NCI-H774 (cell line): ENCODE data around the gene AUH.
"Not testable (repeated sequence)": the region's sequence is repeated elsewhere in the genome, so short reads cannot be mapped to it uniquely, and the experiment has no call there.

Source experiments
- DNase-seq: peaks from one replicate; lab custom pipeline; 2025; lab: John Stamatoyannopoulos, UW

The AUH gene

DNA sequence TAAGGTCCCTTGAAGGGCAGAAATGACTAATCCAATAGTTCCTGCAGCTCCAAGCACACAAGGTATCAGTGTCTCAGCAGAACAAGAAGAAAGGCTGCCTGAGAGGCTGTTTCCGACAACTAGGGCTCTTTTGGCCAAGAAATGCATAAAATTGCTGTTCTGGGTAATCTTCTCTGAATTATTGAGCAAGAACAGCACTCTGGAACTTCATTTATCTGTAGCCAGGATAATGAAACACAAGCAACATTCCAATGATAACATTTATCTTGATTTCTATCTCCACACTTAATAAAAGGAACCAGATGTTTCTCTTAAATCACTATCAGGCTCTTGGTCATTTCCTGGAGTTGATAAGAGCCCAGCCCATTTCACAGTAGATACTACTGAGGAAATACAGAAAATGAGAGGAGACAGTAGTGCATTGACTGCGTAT is 17.0 kb upstream of the AUH start:
- no peak for DNase-seq

DNA sequence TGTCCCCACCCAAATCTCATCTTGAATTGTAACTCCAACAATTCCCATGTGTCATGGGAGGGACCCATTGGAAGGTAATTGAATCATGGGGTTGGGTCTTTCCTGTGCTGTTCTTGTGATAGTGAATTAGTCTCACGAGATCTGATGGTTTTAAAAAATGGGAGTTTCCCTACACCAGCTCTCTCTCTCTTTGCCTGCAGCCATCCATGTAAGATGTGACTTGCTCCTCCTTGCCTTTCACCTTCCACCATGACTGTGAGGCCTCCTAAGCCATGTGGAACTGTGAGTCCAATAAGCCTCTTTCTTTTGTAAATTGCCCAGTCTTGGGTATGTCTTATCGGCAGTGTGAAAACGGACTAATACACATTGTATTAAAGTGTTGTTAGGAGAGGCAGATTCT is 16.3 kb upstream of the AUH start:
- DNase-seq, result not testable (repeated sequence)

DNA sequence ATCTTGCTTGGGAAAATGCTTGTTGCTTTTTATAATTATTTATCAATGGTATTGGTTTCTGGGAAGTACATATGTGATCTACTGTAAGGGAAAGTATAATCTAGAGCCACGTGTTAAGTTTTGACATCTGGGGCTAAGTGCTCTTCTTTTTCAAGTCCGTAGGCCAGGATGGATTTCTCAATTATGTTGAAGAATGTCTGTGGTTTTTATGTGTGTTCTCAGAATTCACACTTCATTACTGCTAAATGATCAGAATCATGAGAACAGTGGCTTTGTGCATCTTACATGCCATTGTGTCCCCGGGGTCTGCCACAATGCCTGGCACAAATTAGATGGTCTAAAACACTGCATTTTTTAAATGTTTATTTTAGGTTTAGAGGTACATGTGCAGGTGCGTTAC is 14.5 kb upstream of the AUH start:
- no peak for DNase-seq

DNA sequence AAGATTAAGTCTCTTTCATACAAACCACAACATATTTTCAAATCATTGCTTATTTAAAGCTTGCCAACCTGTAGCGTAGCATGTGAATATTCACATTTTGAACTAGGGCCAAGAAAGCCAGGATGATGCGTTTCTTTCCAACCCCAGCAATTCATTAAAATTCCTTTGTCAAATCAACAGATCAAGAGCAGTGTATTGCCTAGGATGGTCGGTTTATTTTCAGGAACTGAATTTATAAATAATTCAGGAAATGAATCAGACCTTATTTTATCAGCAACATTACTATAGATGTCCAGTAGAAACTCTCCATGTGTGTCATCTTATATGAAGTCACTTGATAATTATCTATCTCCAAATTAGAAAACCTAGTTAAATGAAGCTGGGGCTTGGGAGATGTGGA is 13.2 kb upstream of the AUH start:
- no peak for DNase-seq

DNA sequence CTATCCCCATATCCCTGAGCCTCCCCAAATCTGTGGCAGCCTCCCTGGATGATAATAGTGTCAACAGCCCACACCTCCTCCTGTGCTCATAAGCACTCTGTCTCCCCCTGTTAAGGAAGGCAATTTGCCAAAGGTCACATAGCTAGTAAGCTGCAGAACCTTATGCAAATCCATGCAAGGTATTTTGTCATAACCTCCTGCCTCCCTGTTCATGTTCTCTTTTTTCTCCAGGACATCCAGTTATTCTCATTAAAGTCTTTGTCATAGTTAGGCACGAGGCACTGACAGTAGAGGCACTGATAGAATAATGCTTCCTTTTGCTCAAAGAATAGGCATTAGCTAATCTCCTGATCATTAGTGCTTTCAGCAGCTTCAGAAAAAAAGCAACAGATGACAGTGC is 10.2 kb upstream of the AUH start:
- DNase-seq, result no peak

DNA sequence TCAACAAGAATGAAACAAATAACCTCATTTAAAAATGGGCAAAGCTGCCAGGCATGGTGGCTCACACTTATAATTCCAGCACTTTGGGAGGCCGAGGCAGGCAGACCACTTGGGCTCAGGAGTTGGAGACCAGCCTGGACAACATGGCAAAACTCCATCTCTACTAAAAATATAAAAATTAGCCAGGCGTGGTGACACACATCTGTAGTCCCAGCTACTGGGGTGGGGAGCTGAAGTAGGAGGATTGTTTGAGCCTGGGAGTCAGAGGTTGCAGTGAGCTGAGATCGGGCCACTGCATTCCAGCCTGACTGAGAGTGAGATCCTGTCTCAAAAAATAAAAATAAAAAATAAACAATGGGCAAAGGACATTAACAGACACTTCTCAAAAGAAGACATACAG is 8.3 kb upstream of the AUH start:
- not testable (repeated sequence) for DNase-seq

DNA sequence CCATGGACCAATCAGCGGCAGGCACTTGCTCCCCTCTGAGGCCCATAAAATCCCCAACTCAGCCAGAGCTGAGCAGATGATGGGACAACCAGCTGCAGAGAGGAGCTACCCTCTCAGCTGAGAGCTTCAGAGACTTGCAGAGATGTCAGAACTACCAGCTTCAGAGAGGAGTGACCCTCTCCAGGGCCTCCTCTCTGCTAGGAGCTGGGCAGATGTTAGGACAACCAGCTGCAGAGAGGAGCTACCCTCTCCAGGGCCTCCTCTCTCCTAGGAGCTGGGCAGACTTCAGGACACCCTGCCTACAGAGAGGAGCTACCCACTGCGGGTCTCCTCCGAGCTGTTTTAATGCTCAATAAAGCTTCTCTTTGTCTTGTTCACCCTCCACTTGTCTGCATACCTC is 3.0 kb upstream of the AUH start:
- DNase-seq, result no peak

DNA sequence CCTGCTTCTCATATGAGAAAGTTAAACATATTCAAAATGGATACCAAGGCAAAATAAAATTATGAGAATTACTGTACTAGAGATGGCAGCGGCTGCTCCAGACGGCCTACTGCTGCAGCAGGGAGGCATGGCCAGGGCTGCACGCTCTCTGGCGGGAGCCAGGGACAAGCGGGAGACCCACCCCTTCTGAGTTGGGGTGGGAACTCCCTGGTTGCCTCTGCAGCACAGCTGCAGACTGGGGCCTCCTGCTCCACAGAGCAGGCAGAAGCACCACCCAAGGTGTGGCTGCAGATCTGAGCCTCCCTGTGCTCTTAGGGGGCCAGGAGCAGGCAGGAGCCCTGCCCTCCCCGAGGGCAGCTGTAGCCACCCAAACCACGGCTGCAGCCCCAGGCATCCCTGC is 2.3 kb upstream of the AUH start:
- DNase-seq, result no peak

DNA sequence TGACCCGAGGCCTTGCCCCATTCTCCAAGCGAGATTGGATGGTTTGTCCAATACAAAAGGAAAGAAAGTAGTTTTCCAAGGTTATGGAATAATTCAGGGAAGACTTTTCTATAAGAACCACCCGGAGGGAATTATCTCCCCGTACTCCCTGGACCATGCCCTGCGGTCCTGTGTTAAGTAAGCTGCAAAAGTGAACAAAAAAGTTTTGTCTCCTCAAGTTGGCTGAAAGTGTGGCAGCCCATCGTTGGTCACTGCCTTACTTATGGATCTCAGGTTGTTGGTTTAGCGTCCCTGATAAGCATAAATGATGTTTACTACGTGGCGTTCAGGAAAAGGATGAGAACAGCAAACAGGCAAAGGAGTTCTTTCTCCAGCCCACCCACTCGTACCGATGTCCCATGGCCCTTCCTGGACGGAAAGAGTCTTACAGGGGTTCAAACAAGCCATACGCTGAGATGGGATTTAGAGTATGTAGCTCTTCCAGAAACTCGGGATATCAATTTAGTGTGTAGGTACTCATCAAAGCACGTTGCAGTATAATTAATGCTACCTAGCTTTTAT is 413 bp upstream of the AUH start:
- no peak for DNase-seq

DNA sequence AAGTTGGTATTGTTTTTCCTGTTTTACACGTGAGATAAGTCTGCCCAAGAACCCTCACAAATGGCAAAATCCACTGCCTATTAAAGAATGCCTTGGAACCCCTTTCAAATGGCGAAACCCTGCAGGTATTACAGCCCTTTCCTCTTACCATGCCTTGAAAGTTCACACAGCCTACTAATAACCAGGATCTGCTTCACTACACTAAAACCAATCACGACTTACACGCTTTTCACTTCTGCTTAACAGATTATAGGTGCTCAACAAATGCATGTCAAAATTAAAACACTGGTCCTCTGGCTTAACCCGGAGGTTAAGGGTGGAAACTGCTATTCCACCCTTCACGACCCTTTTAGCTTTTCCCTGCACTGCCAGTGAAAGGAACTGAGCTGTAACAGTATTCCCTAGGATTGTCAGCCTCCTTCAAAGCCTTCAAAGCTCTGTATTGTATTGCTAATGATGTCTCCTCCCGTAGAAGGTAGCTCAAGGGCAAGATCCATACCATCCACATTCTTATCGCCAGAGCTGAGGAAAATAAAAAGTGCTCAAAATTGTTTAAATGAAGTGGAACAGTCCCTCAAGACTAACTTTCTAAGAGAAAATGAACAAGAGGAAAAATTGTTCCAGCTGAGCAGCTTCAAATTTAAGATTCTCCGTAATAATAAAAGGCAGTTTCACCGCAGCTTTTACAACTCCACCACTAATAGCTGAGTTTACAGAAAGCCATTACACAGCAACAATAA is 997 bp downstream of the AUH start:
- DNase-seq, result no peak

DNA sequence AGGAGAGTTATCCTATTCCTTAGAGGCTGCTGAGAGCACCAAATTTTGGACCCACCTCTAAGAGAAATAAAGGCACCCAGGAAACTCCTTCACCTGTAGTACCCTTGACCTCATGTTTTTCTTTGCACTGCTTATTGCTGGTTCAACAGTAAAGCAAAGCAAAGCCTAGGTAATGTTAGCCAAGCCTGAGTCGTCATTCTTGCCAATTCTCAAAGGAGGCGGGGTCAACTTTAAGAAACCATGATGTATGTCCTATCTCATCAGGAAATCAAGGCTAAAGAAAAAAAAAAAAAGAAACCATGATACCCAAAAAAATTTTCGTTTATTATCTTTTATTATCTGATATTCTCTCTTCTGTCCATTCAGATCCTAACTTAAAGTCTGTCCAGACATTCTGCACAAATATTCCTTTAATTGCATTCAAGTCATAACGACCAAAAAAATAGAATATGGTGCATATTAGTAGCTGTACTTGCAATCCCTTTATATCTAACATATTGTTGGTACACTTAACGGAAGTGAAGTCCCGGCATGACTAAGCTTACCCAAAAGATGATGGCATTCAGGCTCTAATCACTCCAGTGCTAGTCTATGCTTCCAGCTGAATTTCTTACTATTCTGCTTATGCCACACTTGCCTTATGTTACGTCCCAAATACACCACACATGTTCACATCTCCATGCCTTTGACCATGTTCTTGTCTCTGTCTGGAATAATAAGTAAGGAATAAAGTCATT is 1.8 kb downstream of the AUH start:
- DNase-seq, result no peak

DNA sequence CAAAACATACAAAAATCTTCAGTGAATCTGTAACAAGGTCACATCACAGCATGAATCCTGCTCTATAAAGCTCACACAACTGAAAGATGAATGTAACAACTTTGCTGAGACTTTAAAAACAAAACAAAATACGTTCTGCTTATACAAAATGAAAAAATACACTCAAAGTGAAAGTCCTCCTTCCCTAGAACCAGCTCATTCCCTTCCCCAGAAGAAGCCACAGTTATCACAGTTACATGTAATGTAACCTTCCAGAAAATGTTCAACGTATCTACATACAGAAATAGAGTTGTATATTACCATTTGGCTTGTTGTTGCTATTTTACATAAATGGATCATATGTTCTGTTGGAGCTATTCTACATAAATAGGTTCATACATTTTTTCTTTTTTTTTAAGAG is 2.6 kb downstream of the AUH start:
- DNase-seq, result no peak

DNA sequence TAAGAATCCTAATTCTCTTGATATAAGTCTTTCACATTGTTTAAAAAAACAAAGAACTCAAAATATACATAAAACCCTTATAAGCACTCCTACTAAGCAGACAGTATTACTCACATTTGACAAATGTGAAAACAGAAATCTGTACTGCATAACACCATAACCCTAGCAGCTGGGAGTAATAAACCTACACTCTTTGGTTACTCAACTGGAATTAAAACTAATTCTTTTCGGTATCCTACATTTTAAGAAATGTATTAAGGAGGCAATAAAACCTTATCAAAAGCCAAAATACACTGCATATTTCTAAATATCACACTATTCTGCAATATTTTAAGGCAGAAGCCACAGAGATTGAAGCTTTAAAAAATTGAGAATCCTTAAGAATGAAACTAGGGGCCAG is 6.8 kb downstream of the AUH start:
- no peak for DNase-seq

DNA sequence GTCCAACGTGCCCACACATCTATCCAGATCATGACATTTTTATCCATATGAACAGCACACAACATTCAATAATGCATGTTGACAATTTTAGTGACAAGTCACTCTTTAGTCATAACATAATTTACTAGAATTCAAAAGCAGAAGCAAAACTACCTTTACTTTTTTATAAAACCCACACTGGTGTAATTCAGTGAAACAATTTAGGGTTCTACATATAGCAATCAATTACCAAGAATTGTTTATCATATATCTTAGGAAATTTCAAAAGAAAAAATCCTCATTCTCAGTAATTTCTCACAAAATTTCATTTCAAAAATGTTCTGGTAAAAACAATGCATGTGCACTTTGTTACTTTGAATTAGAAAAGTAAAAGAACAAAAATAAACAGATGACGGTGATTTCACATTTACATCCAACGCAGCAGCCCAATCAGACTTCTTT is 12.6 kb downstream of the AUH start:
- no peak for DNase-seq

DNA sequence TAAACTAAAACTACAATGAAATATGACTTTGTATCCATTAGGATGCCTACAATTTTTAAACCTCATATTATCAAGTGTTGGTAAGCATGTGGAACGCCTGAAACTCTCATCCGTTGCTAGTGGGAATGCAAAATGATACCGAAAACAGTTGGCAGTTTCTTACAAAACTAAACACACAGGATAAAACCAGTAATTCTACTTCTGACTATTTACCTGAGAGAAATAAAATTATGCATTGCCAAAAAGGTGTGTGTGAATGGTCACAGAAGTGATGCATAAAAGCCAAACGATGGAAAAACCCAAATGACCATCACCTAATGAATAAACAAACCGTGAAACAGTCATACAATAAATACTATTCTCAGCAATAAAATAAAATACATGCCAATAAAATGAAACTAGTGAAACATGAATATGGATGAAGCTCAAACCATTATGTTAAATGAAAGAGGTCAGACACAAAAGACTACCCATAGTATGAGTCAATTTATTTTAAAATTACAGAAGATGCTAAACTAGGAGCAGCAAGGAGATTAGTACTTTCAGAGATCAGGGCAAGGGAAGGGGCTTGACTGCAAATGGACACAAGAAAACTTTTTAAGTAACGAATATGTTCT is 13.4 kb downstream of the AUH start:
- DNase-seq, result no peak

DNA sequence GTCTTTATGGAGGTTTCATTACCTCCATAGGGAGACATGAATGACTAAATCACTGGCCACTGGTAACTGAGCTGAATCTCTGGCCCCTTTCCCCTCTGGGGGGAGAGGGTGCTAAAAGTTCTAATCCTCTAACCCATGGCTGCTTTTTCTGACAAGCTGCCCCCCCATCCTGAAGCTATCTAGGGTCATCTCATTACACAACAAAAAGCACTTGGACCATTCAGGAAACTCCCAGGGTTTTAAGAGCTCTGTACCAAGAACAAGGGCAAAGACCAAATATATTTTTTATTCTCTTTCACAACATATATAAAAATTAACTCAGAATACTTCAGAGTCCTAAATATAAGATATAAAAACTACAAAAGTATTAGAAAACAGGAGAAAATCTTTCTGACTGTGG is 14.3 kb downstream of the AUH start:
- DNase-seq, result no peak

DNA sequence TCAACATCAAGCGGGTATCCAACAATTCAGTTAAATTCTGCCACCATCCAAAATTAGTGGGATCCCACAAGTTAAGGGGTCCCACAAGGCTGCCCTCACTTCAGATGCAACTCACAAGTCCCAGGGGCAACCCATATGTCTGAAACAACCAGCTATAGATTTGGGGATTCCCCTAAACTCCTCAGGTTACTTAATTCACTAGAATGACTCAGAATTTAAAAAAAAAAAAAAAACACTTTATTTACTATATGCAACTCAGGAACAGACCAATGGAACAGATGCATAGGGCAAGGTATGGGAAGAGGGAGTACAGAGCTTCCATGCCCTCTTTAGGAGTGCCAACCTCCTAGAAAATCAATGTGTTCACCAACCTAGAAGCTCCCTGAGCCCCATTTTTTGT is 15.1 kb downstream of the AUH start:
- DNase-seq, result no peak

DNA sequence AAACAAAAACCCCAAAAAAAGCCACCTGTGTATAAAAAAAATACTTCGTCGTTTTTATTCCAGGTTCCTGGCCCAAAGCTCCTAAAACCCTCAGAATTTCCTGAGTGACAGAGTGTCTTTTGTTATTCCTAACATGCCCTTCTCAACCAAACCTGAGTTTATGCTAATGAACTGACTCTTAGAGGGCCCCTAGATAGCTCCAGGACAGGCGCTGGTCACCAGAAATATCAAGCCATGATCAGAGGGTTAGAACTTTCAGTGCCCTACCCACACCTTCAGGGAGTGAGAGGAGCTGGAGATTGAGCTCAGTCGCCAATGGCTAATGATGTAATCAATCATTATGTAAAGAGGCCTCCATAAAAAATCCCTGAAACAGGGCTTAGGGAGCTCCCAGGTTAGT is 15.7 kb downstream of the AUH start:
- DNase-seq, result no peak

DNA sequence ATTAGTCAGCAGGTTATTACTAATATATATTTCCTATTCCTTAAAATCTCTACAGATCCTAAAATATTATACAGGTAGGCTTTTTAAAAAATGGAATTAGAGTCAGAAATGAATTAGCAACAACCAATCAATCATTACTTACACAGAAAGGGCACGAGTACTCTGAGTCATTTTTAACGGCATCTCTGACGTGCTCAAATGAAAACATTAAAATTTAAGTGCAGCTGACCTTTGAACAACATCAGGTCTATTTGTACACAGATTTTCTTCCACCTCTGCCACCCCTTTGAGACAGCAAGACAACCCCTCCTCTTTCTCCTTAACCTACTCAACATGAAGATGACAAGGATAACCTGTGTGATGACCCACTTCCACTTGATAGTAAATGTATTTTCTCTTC is 19.1 kb downstream of the AUH start:
- DNase-seq, result no peak

DNA sequence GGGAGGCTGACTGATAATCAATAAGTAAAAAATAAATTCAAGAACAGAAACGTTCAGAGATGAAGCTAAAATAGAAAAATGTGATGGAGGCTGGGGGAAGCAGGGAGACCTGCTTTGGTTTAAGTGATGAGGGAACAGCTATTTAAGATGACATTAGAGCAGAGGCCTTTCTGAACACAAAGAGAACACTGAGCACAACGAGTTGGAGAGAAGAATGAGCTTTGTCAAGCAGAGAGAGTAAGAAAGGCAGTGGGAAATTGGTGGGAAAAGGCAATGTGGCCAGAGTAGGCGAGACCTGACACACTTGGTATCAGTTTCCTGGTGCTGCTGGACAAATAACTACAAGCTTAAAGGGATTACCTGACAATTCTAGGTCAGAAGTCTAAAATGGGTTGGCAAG is 20.0 kb downstream of the AUH start:
- no peak for DNase-seq

DNA sequence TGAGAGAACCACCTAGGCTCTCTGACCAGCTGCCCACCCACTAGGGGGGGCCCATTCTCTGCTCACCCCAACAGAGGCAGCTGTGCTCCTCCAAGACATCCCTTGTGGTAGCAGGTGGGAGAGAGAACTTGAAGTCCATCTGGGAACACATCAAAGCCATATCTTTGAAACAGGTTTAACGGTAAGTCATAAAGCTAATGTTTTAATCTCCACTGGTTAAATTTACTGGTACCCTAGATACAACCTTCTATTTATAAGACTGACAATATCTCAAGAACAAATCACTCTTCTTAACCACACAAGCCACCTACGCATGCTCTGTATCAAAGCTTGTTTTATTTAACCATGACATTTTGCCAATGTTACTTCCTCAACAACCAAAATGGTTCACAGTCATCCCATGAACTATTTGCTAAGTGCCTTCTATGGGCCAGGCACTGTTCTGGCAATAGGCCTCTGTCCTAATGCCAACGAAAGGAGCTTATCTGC is 20.4 kb downstream of the AUH start:
- DNase-seq, result no peak

DNA sequence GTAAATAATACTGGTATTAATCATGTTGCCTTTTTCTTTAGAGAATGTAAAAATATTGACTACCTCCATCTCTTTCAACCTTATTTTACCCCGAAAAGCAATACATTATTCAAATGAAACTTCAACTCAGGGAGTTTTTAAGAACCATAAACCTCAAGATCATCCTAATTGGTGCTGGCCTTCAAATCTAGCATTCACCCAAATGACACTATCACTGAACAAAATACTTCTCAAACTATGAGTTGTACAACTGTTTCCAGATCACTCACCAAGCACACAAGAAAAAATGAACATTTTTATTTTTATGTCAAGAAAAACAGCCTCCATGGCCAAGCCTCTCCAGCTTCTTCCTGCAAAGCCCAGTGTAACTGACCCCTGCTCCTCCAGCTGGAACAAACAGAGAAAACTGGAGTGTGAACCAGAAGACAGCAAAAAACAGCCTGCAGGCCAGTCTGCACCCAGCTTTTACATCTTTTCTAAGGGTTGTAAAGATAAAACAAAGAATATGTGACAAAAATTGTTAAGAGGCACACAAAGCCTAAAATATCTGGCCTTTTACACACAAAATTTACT is 21.2 kb downstream of the AUH start:
- DNase-seq, result no peak

DNA sequence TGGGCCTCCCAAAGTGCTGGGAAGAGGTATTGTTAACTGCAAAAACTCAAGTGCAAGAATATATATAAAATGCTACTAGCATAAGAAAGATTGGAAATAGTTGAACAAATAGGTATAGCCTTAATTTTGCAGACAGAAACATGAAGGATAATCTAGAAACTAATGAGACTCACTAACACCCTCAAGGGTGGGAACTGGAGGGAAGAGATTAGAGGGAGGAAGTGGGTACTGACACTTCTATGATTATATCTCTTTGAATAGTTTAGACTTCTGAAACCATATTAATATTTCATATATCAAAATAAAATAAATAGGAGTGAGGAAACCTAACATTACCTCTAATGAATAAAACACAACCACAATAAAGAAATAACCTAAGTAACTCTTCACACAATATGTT is 23.0 kb downstream of the AUH start:
- DNase-seq, result no peak
